ENCODE data around the gene CDK5RAP2.

CDK5RAP2 gene

GRCh38 chr9:120482424-120483186 is 97.4 kb downstream of the CDK5RAP2 start:
- TF ChIP-seq CTCF (IDR thresholded peaks at IDR 0.05; ENCODE audit: insufficient read depth, low read depth, low read length, missing control alignments) = no peak

GRCh38 chr9:120481846-120482245 is 98.1 kb downstream of the CDK5RAP2 start:
- DNase-seq (ENCODE audit: low read depth) = no peak
- no peak for TF ChIP-seq CTCF (IDR thresholded peaks at IDR 0.05; ENCODE audit: insufficient read depth, low read depth, low read length, missing control alignments)
- H3K4me3 ChIP-seq (ENCODE audit: low read length) = no peak overlapping the region

More at GRCh38 chr9:120482424-120483186, 97.4 kb downstream of the CDK5RAP2 start:
- no peak overlapping the region for H3K4me3 ChIP-seq (ENCODE audit: low read length)
- peak; percentile 53 for DNase-seq (ENCODE audit: low read depth)

GRCh38 chr9:120481248-120481647 is 98.7 kb downstream of the CDK5RAP2 start:
- no peak overlapping the region for H3K4me3 ChIP-seq (ENCODE audit: low read length)
- DNase-seq (ENCODE audit: low read depth) = peak; percentile 29
- no peak for TF ChIP-seq CTCF (IDR thresholded peaks at IDR 0.05; ENCODE audit: insufficient read depth, low read depth, low read length, missing control alignments)

GRCh38 chr9:120480707-120481106 is 99.3 kb downstream of the CDK5RAP2 start:
- no peak for TF ChIP-seq CTCF (IDR thresholded peaks at IDR 0.05; ENCODE audit: insufficient read depth, low read depth, low read length, missing control alignments)
- no peak overlapping the region for H3K4me3 ChIP-seq (ENCODE audit: low read length)
- DNase-seq (ENCODE audit: low read depth) = peak; percentile 38

GRCh38 chr9:120478208-120478607 is 101.8 kb downstream of the CDK5RAP2 start:
- TF ChIP-seq CTCF (IDR thresholded peaks at IDR 0.05; ENCODE audit: insufficient read depth, low read depth, low read length, missing control alignments) = no peak
- no peak overlapping the region for H3K4me3 ChIP-seq (ENCODE audit: low read length)
- DNase-seq (ENCODE audit: low read depth) = peak; percentile 66

- no peak overlapping the region for H3K4me3 ChIP-seq (ENCODE audit: low read length)
- TF ChIP-seq CTCF (IDR thresholded peaks at IDR 0.05; ENCODE audit: insufficient read depth, low read depth, low read length, missing control alignments) = peak; percentile 99
- peak; percentile 91 for DNase-seq (ENCODE audit: low read depth)
These were observed 102.4 kb downstream of the CDK5RAP2 start for GRCh38 chr9:120477534-120478001.

GRCh38 chr9:120475341-120475740 is 104.6 kb downstream of the CDK5RAP2 start:
- no peak for DNase-seq (ENCODE audit: low read depth)
- no peak for TF ChIP-seq CTCF (IDR thresholded peaks at IDR 0.05; ENCODE audit: insufficient read depth, low read depth, low read length, missing control alignments)
- H3K4me3 ChIP-seq (ENCODE audit: low read length) = no peak overlapping the region

Measured in epithelial cell of esophagus (primary cell).